Stimulated activated CD4-positive, alpha-beta T cell treated with anti-CD3 and anti-CD28 coated beads, Interleukin-4, amount 100 ng/mL, for 24 hours (primary cell): ENCODE data around the gene RYR2.

ENCODE experiments used
- DNase-seq: peaks from one replicate; pipeline ENCODE4 v3.0.0-alpha.2; 2020

Gene RYR2

DNA sequence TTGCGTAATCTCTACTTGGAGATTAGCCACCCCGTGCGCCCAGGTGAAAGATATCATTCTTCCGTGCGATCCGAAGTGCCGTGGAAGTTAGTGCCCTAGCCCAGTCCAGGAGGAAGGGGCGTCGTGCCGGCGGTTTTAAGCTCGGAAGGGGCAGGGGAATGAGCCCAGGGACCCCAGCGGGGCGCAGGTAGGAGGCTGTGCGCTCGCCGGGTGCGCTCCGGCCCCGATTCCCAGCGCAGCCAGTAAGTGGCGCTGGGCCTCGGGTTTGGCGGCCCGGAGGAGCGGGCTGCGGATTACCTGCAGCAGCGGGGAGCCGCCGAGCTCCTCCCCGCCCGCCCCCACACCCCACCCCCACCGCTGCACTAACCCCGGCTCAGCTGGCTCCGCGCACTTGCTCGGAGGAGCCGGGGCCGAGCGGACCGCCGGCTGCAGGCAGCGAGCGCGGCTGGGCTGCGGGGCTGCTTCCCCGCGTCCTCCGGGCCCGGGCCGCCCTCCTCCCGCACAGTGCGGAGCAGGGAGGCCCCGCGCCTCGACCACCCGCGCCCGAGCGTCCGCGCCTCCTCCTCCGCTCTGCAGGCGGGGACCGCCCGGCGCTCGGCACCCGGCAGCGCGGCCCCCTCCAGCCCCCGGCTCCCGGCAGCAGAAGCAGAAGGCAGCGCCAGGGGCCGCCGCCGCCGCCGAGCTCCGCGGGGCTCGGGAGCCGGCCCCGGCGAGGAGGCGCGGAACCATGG, at the start of gene RYR2:
Gene RYR2 (plus strand): TSS at position 390 of the 731 bp plus-strand sequence. CDS start 338 bp downstream, at position 728.
- no peak for DNase-seq

DNA sequence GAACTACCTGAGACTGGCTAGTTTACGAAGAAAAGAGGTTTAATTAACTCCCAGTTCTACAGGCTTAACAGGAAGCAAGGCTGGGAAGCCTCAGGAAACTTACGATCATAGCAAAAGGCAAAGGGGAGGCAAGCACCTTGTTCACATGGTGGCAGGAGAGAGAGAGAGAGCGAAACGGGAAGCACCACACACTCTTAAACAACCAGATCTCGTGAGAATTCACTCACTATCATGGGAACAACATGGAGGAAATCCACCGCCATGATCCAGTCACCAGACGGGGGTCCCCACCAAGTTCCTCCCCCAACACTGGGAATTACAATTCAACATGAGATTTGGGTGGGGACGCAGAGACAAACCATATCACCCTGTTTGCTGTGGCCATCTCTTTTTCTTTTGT, 49.5 kb upstream of the RYR2 start:
- no peak for DNase-seq

DNA sequence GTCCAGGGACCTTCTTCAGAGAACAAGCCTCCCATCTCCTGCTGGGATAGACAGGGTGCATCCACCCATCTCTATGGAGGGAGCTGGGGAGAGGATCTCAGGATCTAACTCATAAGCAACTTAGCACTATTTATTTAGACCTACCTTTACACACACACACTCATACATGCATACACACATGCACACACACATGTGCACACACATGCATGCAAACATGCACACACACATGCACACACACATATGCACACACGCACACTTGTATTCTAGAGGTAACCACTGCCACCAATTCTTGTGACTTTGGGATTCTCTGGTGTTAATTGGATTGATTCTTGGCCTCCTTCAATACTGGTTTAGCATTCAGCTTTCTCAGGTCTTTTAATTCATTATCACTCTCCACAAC, 47.5 kb upstream of the RYR2 start:
- no peak for DNase-seq

DNA sequence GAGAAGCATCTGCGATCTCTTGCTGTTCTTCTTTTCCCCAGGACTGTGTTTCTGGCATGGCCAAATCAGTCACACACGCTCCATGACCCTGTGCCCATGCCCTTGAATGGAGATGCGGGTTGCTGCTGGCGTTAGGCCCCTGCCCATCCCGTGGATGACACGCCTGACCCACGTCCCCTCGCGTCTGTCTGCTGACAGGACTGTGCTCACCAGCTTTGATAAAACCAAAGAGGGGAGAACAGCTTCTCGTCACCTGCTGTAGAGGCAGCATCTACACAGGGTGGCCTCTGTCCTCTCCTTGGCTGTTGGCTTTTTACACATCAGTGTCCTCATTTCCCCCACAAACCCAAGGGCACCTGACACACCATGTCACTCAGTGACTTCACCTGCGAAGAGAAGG, 44.6 kb upstream of the RYR2 start:
- no peak for DNase-seq

DNA sequence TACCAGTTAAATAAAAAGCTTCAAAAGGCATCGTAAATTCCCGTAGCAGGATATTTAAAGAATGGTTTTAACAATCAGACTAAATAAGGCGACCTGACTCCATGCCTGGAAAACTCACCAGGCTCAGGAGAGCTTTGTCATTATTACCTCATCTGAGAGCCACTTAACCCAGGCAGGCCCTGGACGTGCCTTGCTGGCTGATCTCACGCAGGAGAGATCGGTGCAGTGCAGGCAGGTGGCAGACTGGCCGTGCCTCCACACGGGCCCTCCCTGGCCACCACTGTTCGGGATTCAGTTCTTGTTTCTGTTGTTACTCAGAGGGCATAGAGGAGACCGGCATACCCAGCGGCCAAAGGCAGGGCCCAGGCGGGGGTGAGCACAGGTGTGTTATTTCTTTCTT, 44.1 kb upstream of the RYR2 start:
- DNase-seq, result no peak

DNA sequence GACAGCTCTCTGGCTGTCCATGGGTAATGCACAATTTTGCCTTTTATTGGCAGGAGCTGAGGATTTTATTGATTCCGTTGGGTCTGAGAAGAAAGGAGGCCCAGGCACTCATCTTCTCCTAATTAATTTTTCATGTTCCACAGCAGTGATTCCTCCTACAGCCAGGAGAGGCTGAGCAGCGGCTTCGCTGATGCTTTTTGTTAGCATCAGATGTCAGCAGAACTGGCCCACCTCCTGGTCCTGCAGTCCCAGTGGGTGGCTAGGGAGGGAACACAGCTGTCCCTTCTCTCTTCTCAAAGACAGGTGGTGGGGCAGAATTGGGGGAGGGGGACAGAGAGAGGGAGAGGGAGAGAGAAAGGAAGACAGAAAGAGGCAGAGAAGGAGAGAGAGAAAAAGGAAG, 43.4 kb upstream of the RYR2 start:
- DNase-seq, result no peak

DNA sequence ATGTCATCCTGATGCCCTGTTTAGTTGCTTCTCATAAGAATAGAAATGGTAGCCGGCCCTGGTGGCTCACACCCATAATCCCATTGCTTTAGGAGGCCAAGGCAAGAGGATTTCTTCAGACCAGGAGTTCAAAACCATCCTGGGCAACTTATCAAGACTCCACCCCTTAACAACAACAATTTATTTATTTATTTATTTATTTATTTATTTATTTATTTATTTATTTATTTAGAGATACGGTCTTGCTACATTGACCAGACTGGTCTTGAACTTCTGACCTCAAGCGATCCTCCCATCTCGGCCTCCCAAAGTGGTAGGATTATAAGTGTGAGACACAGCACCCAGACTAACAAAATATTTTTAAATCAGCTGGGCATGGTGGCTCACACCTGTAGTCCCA, 41.8 kb upstream of the RYR2 start:
- DNase-seq, result no peak

DNA sequence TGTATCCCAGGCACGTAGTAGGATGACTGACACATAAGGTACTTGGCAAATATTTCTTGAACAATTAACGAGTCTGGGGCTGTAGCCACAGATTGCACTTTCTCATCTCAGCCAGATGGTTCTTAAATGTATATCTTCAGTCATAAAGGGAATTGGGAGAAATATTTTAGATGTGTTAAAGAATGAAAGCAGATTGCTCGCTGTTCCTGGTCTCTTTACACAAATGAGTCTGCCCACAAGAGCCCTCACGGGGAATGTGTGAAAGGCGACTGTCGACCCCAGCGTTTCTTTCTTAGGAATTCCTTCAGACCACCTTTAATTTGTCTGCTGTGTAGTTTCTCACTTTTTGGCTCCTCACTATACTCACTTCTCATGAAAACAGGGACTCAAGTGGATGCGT, 38.5 kb upstream of the RYR2 start:
- DNase-seq, result no peak

DNA sequence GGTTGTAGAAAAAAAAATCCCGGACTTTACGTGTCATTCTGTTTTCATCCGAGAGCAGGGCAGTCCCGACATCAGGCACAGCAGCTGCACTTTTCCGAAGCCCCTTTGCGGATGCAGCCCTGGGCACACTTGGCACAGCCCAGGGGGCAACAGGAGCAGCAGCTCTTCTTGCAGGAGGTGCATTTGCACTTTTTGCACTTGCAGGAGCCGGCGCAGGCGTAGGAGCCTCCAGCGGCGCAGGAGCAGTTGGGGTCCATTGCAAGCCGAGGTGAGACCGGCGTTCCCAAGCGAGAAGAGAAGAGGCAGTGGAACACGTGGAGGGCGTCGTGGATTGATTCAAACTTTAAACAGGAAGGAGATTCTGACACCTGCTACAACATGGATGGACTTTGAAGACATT, 37.9 kb upstream of the RYR2 start, which contains the start of gene MT1HL1:
Gene MT1HL1 (minus strand): TSS at position 326 of the 400 bp plus-strand sequence. CDS start 69 bp downstream, at position 257.
- no peak for DNase-seq

DNA sequence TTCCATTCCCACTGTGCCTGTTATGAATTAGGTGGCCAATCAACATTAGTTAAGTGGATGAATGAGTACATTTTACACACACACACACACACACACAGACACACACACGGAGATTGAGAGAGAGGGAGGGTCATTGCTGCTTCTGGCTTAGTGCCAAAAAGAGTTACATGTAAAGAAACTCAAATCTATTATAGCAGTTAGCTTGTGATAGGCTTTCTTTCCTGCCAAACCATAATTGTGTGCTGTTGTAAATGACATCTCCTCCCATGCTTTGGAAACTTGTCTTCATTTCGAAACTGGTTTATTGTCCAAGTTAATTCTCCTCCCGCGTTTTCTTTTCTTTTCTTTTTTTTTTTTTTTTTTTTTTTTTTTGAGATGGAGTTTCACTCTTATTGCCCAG, 36.3 kb upstream of the RYR2 start:
- DNase-seq, result no peak

DNA sequence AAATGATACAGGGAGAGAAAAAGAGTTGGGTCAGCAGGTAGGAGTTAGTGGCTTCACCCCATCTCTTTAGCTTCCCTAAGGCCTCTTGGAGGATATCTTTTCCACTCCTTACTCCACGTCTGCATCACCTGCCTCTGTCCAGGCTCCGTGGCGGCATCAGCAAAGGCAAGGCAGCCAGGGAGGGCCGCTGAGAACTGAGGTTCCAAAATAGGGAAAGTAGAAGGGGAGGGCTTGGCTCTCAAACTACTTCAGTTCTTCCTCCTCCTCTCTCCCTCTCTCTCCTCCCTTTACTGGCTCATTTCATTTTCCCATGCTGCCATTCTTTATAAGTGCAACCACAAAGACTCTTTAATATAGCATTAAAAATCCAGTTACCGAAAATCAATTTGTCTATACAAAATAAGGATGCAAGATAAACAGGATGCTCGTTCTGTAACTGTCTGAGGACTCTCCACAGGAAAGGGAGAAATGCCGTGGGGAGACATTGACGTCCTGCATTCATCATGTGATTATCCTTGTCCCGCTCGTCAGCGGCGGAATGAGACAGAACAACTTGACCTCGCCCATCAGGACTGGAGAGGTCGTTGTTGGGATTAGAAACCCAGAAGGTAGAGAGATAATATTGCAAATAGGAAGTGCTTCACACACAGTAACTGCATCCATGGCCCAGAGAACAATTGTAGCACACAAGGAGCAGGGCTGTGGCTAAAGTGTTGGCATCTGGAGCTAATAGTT, 34.7 kb upstream of the RYR2 start:
- no peak for DNase-seq

DNA sequence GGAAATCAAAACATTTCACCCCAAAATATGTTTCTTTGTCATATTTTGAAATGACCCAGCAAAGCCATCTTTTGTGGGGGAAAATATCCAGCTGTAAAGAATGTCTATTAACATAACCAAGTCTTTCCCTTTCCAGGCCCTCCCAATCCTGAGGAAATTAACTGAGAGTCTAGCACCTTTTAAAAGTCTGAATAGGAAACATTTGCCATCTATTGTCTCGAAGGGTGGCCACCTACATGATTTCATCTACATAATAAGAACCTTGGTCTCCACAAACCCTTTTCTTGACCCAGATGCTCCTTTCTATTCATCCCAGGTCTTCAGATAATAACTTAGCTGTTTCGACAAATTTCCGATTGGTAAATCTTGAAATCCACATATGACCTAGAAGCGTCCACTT, 32.4 kb upstream of the RYR2 start:
- no peak for DNase-seq

DNA sequence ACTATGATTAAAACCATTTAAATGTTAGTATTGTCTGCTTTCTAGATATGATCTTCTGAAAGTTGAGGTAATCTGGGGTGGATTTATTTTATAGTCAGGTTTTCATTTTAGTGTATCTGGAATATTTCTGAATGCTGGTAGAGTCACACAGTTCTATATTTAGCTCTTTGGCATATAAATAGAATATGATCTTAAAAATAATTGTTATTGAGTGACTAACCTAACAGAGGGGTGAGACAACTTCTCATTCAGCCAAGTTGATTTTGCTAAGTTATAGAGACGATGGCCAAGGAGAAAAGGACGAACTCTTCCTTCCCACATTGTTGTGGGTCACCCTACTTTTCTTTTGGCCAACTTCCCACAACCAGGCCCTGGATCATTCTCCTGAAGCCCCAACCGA, 30.6 kb upstream of the RYR2 start:
- no peak for DNase-seq

DNA sequence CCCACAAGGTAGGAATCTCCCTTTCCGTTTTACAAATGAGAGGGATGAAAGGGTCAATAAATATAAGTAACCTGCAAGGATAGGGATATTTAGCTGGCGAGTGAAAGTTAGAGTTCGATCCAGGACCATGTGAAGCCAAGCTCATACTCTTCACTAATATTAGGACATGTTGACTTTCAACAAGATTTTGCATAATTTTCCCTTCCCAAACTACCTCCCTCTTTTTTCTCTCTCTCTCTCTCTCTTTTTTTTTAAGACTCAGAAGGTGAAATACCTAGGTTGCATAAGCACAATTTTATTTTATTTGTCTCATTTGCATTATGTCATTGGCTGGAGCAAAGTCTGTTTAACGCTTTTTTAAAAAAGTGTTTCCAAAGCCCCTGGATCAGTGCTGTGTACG, 29.6 kb upstream of the RYR2 start:
- DNase-seq, result no peak

DNA sequence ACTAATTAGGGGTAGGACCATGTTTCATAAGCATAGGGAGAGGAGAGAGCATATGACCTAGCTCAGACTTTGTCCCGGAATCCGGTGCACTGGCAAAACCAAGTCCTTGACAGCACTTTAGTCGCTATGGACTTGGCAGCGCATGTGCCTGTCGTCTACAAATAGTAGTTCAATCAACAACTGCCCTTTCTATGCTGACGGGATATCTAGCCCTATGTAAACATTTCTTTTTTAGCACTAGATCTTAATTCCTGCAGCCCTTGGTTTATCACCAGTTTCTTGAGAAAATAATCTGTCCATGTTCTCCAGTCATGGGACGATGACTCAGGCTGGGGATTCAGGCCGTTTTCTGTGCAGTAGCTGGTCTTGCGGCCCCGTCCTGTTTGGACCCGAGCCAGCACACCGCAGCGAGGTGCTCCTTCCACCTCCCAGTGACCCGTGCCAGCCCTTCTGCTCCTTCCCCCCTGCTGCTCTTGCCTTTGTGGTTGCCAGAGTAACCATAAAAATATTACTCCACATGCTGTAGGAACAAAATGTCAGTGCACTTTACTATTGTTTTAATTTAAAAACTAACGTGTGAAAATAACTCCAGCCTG, 29.1 kb upstream of the RYR2 start:
- DNase-seq, result no peak

DNA sequence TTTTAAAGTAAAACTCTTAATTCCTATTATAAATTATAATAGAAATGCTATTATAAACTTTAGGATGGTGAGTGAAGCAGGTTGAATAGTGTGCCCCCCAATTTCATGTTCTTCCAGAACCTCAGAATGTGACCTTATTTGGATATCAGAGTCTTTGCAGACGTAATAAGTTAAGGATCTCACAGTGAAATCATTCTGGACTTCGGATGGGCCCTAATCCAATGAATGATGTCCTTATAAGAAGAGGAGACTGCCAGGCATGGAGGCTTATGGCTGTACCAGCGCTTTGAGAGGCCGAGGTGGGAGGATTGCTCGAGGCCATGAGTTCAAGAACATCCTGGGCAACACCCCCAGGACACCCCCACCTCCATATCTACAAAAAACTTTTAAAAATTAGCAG, 28.4 kb upstream of the RYR2 start:
- DNase-seq, result no peak

DNA sequence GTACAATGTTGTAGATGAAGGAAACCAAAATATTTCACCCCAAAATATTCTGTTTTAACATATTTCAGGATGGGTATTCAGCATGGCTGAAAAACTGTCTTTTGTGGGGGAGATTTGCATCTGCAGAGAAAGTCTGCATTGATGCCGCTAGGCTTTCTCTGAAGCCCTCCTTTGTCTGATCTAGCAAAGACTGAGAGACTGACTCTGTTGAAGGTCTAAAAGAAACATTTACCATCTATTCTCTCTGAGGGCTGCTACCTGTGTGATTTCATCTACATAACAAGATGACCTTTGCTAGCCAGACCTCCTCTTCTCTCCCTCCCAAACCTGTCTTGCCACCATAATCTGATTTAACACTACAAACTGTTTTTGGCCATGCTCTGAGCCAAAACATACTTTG, 25.4 kb upstream of the RYR2 start:
- DNase-seq, result no peak

DNA sequence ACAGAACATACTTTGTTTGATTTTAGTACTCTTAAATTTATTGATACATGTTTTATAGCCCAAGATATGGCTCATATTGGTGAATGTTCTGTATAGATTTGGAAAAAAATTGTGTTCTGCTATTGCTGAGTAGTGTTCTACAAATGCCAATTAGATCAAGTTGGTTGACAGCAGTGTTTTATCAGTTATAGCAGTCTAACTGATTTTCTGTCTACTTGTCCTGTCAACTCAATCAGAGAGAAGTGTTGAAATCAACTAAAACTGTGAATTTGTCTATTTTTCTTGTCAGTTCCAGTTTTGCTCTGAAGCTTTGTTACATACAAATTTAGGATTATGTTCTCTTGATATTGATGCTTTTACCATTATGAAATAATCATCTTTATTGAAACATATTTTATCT, 23.1 kb upstream of the RYR2 start:
- no peak for DNase-seq

DNA sequence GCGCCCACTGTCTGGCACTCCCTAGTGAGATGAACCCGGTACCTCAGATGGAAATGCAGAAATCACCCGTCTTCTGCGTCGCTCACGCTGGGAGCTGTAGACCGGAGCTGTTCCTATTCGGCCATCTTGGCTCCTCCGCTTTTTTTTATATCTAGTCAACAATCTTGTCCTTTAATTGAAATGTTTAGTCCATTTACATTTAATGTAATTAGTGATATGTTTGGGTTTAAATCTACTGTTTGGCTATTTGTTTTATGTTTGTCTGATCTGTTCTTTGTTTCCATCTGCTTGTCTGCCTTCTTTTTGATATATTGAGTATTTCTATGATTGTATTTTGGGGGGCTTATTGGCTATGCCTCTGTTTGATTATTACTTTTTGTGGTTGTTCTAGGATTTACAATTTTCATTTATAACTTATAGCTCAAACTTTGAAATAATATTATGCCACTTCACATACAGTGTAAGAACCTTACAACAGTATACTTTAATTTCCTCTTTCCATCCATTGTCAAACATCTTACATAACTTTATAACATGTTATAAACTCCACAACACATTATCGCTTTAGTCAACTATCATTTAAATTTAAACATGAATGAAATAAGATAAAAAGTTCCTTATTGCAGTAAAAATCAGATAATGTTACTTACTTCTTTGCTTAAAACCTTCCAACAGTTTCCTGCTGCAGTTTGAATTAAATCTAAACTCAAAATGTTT, 16.5 kb upstream of the RYR2 start:
- no peak for DNase-seq

DNA sequence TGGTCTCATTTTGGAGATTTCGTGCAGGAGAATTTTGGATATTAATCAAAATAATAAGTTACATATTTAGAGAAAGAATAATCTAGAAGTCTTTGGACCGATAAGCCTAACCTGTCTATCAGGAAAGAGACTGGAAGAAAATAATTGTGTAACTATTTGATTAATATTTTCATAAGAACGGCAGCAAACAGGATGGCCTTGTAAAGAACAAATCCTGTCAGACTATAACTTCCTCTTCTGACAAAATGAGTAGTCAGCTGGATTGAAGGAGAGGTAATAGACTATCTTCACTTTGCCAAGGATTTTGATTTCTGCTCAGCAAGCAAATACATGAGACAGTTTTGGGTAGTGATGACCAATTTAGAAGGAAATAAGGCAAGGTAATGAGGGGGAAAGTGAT, 12.7 kb upstream of the RYR2 start:
- DNase-seq, result no peak

DNA sequence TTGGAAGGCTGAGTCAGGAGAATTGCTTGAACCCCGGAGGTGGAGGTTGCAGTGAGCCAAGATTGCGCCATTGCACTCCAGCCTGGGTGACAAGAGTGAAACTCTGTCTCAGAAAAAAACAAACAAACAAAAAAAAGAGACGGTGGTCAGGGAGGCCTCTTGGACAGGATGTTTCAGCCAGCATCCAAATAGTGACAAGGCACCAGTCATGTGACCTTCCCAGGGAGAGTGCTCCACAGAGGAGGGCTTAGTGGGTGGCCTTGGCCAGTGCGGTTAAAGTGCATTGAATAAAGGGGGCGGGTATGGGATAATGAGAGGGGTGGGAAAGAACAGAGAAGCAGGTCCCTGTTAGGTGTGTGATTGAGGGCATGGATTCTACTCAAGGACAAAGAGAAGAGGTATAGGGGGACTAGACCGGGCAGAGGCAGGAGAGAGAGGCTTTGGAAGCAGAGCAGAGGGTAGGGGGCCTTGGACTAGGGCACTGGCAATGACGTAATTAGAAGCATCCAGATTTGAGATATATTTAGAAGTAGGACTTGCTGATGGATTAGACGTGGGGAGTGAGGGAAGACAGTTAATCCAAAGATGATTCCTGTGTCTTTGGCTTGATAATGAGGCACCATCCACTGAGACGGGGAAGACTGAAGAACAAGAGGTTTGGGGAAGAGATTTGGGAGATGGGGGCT, 12.0 kb upstream of the RYR2 start:
- DNase-seq, result no peak

DNA sequence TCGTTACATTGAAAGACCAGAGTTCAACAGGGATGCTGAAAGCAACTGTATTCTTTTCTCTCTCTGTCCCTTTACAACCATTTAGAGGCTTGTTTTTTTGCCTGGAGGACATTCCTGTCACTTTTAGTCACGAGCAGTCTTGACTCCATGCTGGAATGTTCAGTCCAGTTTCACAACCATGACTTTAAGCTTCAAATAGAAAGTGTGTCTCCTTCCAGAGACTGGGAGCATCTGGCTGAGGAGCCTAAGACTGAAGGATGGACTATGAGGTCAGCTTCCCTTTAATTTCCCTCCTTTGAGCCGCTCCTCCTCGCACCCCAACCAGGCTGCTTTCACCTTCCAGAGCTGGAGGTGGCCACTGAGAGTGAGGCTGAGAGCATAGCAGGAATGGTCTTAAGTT, 10.5 kb upstream of the RYR2 start:
- no peak for DNase-seq

DNA sequence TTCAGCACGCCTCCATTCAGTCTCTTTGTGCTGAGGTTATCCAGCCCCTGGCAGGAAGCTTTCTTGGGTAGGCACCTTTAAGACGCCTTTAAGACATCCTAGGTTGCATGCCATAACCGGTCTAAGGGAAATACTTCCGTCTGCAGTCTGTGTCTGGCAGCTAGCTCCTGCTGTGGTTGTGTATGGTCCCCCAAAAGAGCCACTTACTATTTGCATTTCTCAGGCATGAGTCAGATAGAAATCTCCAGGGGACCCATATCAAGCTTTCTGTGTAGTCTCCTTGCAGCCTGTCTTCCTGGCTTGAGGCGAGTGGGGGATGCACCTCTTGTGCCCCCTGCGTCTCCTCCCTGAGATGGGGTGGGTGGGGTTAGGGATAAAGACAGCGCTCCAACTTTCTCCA, 10.0 kb upstream of the RYR2 start:
- DNase-seq, result no peak
